GM21737 (cell line): ENCODE results near the gene LYZL1.
"Not testable (repeated sequence)": the region's sequence is repeated elsewhere in the genome, so short reads cannot be mapped to it uniquely, and the experiment has no call there.

Source experiments
- ATAC-seq: cut with Tn5 transposase; IDR thresholded peaks from one replicate; pipeline ENCODE4 v1.9.1; 2021; ENCODE audit warnings: mild to moderate bottlenecking, moderate library complexity; ENCODE audit not compliant: unreplicated experiment

Gene LYZL1

GRCh38 chr10:29288906-29289305 is at the start of gene LYZL1:
LYZL1 (plus strand) TSS chr10:29289070; CDS start chr10:29291868, 2,798 bp downstream.
- not testable (repeated sequence) for ATAC-seq

GRCh38 chr10:29239569-29240472 is 49.0 kb upstream of the LYZL1 start:
- ATAC-seq, result no peak

GRCh38 chr10:29240986-29241660 is 47.7 kb upstream of the LYZL1 start:
- no peak for ATAC-seq

GRCh38 chr10:29241925-29242324 is 46.9 kb upstream of the LYZL1 start:
- no peak for ATAC-seq

GRCh38 chr10:29243066-29243465 is 45.8 kb upstream of the LYZL1 start:
- ATAC-seq, result no peak

- ATAC-seq, result no peak
Observed at GRCh38 chr10:29243750-29244149, 45.1 kb upstream of the LYZL1 start.

GRCh38 chr10:29244978-29245377 is 43.9 kb upstream of the LYZL1 start:
- ATAC-seq, result no peak

GRCh38 chr10:29245476-29245875 is 43.4 kb upstream of the LYZL1 start:
- ATAC-seq, result no peak

- ATAC-seq, result no peak
Observed at GRCh38 chr10:29246449-29246848, 42.4 kb upstream of the LYZL1 start.

- ATAC-seq, result no peak
Observed at GRCh38 chr10:29248158-29248557, 40.7 kb upstream of the LYZL1 start.

GRCh38 chr10:29249018-29249417 is 39.9 kb upstream of the LYZL1 start:
- ATAC-seq, result no peak

GRCh38 chr10:29250066-29250465 is 38.8 kb upstream of the LYZL1 start:
- ATAC-seq, result no peak

- no peak for ATAC-seq
Observed at GRCh38 chr10:29252811-29253689, 35.8 kb upstream of the LYZL1 start.

- ATAC-seq, result no peak
Observed at GRCh38 chr10:29253690-29254029, 35.2 kb upstream of the LYZL1 start.

GRCh38 chr10:29254123-29255046 is 34.5 kb upstream of the LYZL1 start:
- ATAC-seq, result no peak

GRCh38 chr10:29255104-29255503 is 33.8 kb upstream of the LYZL1 start:
- ATAC-seq, result no peak

GRCh38 chr10:29256019-29256418 is 32.9 kb upstream of the LYZL1 start:
- ATAC-seq, result no peak

GRCh38 chr10:29256586-29256985 is 32.3 kb upstream of the LYZL1 start:
- ATAC-seq, result no peak

- no peak for ATAC-seq
Observed at GRCh38 chr10:29257106-29257783, 31.6 kb upstream of the LYZL1 start.

GRCh38 chr10:29257784-29258135 is 31.1 kb upstream of the LYZL1 start:
- no peak for ATAC-seq
